HepG2 (cell line): ENCODE data around the gene ANKRD55. TPM values are rescaled to one million over a fixed set of nuclear protein-coding genes. Genes with fewer than 3 reads are reported as not detected.

Experiments
- ATAC-seq: fragments of 200-7000 bp; cut with Tn5 transposase; 3 replicates; pipeline ENCODE4 v1.9.1; 2020; ENCODE audit warnings: mild to moderate bottlenecking, moderate library complexity
- BruUV-seq: library from RNA; stranded (reverse); fragments of 400-500 nt; replicated peaks from 2 replicates; lab custom pipeline; 2021; lab: Mats Ljungman, UMichigan
- CTCF ChIA-PET: fragments of 300-600 bp; formaldehyde crosslinking; extraction: SDS; loops from one replicate; lab custom pipeline; 2021; ENCODE audit warnings: low total read pairs, inconsistent platforms, low intra/inter-chr PET ratio; lab: Yijun Ruan, JAX
- POLR2A ChIA-PET: fragments of 350-600 bp; sonication (Branson Sonifier 250); formaldehyde crosslinking; loops from one replicate; lab custom pipeline; 2020; ENCODE audit warnings: antibody characterized with exemption, inconsistent platforms; lab: Yijun Ruan, JAX
- DNase-seq: peaks from one replicate; pipeline ENCODE4 v3.0.0-alpha.2; 2015; ENCODE audit warnings: low spot score
- FAIRE-seq: peaks from 3 replicates; lab custom pipeline; 2011; peaks lifted over from hg19 to GRCh38; lab: Jason Lieb, UNC
- H2AFZ ChIP-seq: one replicate; pipeline ENCODE4 v1.6.1; 2011; ENCODE audit warnings: low read length, inconsistent platforms
- H3K27ac ChIP-seq: fragments of 300-600 bp; 3 replicates; pipeline ENCODE4 v1.8.0; 2011; ENCODE audit warnings: mixed run types, mild to moderate bottlenecking, mixed read lengths, low read length, inconsistent platforms; ENCODE audit not compliant: insufficient read depth; ENCODE audit errors: extremely low read length
- H3K27me3 ChIP-seq, 2 experiments: fragments of 200-600 bp in 1 of 2; 2 replicates in 1 of 2; 3 replicates in 1 of 2; pipeline versions ENCODE4 v1.6.0 to v1.8.0; 2011; ENCODE audit warnings: low read length in 2 of 2, mild to moderate bottlenecking in 2 of 2, moderate library complexity in 2 of 2, inconsistent platforms in 1 of 2; ENCODE audit not compliant: insufficient read depth in 2 of 2, control insufficient read depth in 1 of 2
- H3K36me3 ChIP-seq, 2 experiments: fragments of 200-600 bp in 1 of 2; replicated peaks in 1 of 2; 2 replicates in 1 of 2; 3 replicates in 1 of 2; pipeline versions ENCODE4 v1.5.1 to v1.8.0; 2011; ENCODE audit warnings: low read length in 2 of 2, inconsistent platforms in 1 of 2; ENCODE audit not compliant: insufficient read depth in 2 of 2, control insufficient read depth in 1 of 2
- H3K4me1 ChIP-seq: 2 replicates; pipeline ENCODE4 v1.5.1; 2012; ENCODE audit warnings: low read length, inconsistent platforms; ENCODE audit not compliant: insufficient read depth
- H3K4me2 ChIP-seq: 2 replicates; pipeline ENCODE4 v1.6.0; 2011; ENCODE audit warnings: low read depth, low read length, inconsistent platforms
- H3K4me3 ChIP-seq, 3 experiments: fragments of 200-600 bp in 1 of 3; sonication (generic), shearing (Covaris generic) in 1 of 3; replicated peaks in 1 of 3; 2 replicates each; pipeline ENCODE4 v1.5.1; 2011 to 2016; ENCODE audit warnings: low read length in 3 of 3, inconsistent platforms in 2 of 3, low read depth in 2 of 3, mild to moderate bottlenecking in 2 of 3, control low read depth in 1 of 3, mixed read lengths in 1 of 3; ENCODE audit not compliant: insufficient read depth in 1 of 3
- H3K79me2 ChIP-seq: one replicate; pipeline ENCODE4 v1.6.1; 2011; ENCODE audit warnings: low read length, inconsistent platforms; ENCODE audit not compliant: insufficient read depth
- H3K9ac ChIP-seq: 2 replicates; pipeline ENCODE4 v1.6.0; 2011; ENCODE audit warnings: mild to moderate bottlenecking, low read depth, low read length, inconsistent platforms; ENCODE audit not compliant: insufficient read depth
- H3K9me3 ChIP-seq: 2 replicates; pipeline ENCODE4 v1.5.1; 2012; ENCODE audit warnings: mild to moderate bottlenecking, low read length
- H4K20me1 ChIP-seq: 2 replicates; pipeline ENCODE4 v1.6.0; 2011; ENCODE audit warnings: inconsistent platforms, mild to moderate bottlenecking, low read length, moderate library complexity; ENCODE audit not compliant: insufficient read depth
- ATF4 ChIP-seq, 2 experiments: fragments of 450-650 bp in 1 of 2; sonication (generic) in 1 of 2; formaldehyde crosslinking; IDR thresholded peaks; 2 replicates each; pipeline versions ENCODE4 v1.5.0 to v1.8.0; 2020 to 2022; ENCODE audit warnings: mild to moderate bottlenecking in 1 of 2, missing genetic modification reagents in 1 of 2
- ZNF788 ChIP-seq: sonication (generic); formaldehyde crosslinking; IDR thresholded peaks from 2 replicates; pipeline ENCODE4 v1.5.0; 2020; ENCODE audit warnings: mild to moderate bottlenecking, missing genetic modification reagents, borderline replicate concordance
- ZNF841 ChIP-seq: sonication (generic); formaldehyde crosslinking; IDR thresholded peaks from 2 replicates; pipeline ENCODE4 v1.8.1; 2023; ENCODE audit warnings: missing genetic modification reagents, borderline replicate concordance
- WGBS: methylation state at CpG from one replicate; pipeline ENCODE4 v1.1.6; 2017; ENCODE audit warnings: low lambda C conversion rate; 5-methylcytosine and 5-hydroxymethylcytosine counted together
- in situ Hi-C: cut with HindIII; loops from 2 replicates; pipeline ENCODE4 v1.10.0; 2017; ENCODE audit warnings: low pct_unique_long_range_greater_than_20kb; ENCODE audit not compliant: extremely low pct_ligation_motif_present
- intact Hi-C: fragments of 100-400 bp; cut with micrococcal nuclease; formaldehyde crosslinking; loops from one replicate; pipeline ENCODE4 v1.10.0; 2022; ENCODE audit not compliant: unreplicated experiment
- polyA plus RNA-seq, 8 experiments: library from polyadenylated mRNA; depleted of rRNA in 3 of 8; stranded (reverse) in 7 of 8; unstranded in 1 of 8; fragments of >200 nt; fragmentation: Illumina TruSeq in 4 of 8; extraction: Trizol in 4 of 8; gene quantifications; 2 replicates each; pipeline versions ENCODE4 v1.2.1 to v1.2.3, GENCODE V29; 2011 to 2016; ENCODE audit warnings: low read depth in 4 of 8, missing spikeins in 1 of 8, mixed read lengths in 1 of 8; ENCODE audit not compliant: insufficient read depth in 1 of 8
- total RNA-seq, 5 experiments: library from RNA; depleted of rRNA; stranded (reverse); fragments of >200 nt; fragmentation: Illumina TruSeq; extraction: Trizol; gene quantifications; 2 replicates each; pipeline ENCODE4 v1.2.3, GENCODE V29; 2016; ENCODE audit warnings: low read depth in 1 of 5
- TF ChIP-seq, protein P1 (sequence below): sonication (generic); formaldehyde crosslinking; IDR thresholded peaks from 2 replicates; pipeline ENCODE4 v1.4.0; 2020; ENCODE audit warnings: missing genetic modification reagents
- TF ChIP-seq, protein P2 (sequence below): sonication (generic); formaldehyde crosslinking; IDR thresholded peaks from 2 replicates; pipeline ENCODE4 v1.4.0; 2020; ENCODE audit warnings: missing genetic modification reagents

ANKRD55 gene
- total and polyA plus RNA-seq, 2 of the 13 experiments (the other 11 are each of a cell fraction or from before 2014, with no cell fraction given): 0.11 to 0.28 TPM

DNA sequence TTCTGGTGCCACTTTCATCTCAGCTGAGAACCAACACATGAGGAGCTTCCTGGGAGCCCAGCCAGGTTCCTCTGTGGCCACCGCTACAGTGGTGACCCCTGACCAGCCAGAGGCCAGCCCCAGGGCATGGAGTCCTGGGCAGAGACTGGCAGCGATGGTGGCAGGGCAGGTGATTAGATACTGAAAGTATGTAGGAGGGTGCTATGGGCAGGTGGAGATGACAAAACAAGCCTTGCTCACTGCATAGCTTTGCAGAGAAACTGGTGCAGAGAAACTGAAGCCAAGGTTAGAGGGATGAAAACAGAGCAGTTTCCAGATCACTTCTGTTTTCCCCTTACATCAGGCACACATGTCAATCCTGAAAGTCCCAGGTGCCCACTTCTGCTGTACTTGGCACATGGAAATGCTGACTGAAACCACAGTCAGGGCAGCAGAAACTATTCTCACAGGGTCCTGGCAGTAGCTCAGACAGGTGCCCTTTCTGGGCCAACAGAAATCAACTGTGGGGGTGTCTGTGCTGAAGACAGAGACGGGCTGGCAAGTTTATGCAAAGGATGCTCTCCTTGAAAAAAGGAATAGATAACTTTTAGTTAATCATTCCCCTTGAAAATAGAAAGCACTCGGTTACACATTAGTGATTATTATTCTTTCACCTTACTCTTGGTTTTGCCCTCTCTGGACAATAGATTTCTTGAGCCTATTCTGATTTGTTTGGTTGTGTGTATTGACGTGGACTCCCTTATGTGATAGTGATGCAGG, 90.3 kb downstream of the ANKRD55 start (continued):
- TF ChIP-seq, protein P1, sequence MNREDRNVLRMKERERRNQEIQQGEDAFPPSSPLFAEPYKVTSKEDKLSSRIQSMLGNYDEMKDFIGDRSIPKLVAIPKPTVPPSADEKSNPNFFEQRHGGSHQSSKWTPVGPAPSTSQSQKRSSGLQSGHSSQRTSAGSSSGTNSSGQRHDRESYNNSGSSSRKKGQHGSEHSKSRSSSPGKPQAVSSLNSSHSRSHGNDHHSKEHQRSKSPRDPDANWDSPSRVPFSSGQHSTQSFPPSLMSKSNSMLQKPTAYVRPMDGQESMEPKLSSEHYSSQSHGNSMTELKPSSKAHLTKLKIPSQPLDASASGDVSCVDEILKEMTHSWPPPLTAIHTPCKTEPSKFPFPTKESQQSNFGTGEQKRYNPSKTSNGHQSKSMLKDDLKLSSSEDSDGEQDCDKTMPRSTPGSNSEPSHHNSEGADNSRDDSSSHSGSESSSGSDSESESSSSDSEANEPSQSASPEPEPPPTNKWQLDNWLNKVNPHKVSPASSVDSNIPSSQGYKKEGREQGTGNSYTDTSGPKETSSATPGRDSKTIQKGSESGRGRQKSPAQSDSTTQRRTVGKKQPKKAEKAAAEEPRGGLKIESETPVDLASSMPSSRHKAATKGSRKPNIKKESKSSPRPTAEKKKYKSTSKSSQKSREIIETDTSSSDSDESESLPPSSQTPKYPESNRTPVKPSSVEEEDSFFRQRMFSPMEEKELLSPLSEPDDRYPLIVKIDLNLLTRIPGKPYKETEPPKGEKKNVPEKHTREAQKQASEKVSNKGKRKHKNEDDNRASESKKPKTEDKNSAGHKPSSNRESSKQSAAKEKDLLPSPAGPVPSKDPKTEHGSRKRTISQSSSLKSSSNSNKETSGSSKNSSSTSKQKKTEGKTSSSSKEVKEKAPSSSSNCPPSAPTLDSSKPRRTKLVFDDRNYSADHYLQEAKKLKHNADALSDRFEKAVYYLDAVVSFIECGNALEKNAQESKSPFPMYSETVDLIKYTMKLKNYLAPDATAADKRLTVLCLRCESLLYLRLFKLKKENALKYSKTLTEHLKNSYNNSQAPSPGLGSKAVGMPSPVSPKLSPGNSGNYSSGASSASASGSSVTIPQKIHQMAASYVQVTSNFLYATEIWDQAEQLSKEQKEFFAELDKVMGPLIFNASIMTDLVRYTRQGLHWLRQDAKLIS (CRISPR knock-in tag): no peak

- no peak for ATAC-seq
- no peak overlapping the region for H2AFZ ChIP-seq
- H3K27me3 ChIP-seq: no peaks in the 10 kb centered on the region; a peak in 1 of 5 replicates
- no peak overlapping the region for H3K4me3 ChIP-seq
- no peak for FAIRE-seq
- in situ Hi-C loops (no loop called here), intact Hi-C loops (no loop called here)
- no peak overlapping the region for H3K9ac ChIP-seq
- no peaks in the 10 kb centered on the region for H3K9me3 ChIP-seq
- H3K36me3 ChIP-seq: no peaks in the 10 kb centered on the region
- H4K20me1 ChIP-seq: no peaks in the 10 kb centered on the region
- no peaks in the 10 kb centered on the region for H3K79me2 ChIP-seq
- 90% methylated on average over 6 of the region's 6 CpGs for WGBS
- no TSS peak for BruUV-seq
- H3K27ac ChIP-seq: no peak overlapping the region
- H3K4me1 ChIP-seq: peaks cover 48% of the 10 kb centered on the region
- ChIA-PET CTCF (no interaction called here), POLR2A (interaction anchor here (0.7 to 1.2 kb wide), 2 partner anchors 19 to 147 kb away, joined by 3 read pairs; partner anchors contain the start of gene IL6ST)
- TF ChIP-seq, protein P2, sequence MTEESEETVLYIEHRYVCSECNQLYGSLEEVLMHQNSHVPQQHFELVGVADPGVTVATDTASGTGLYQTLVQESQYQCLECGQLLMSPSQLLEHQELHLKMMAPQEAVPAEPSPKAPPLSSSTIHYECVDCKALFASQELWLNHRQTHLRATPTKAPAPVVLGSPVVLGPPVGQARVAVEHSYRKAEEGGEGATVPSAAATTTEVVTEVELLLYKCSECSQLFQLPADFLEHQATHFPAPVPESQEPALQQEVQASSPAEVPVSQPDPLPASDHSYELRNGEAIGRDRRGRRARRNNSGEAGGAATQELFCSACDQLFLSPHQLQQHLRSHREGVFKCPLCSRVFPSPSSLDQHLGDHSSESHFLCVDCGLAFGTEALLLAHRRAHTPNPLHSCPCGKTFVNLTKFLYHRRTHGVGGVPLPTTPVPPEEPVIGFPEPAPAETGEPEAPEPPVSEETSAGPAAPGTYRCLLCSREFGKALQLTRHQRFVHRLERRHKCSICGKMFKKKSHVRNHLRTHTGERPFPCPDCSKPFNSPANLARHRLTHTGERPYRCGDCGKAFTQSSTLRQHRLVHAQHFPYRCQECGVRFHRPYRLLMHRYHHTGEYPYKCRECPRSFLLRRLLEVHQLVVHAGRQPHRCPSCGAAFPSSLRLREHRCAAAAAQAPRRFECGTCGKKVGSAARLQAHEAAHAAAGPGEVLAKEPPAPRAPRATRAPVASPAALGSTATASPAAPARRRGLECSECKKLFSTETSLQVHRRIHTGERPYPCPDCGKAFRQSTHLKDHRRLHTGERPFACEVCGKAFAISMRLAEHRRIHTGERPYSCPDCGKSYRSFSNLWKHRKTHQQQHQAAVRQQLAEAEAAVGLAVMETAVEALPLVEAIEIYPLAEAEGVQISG (CRISPR knock-in tag): 0 out of 2 replicates have a peak, but pooled peaks have one; percentile 23
- no peak for TF ChIP-seq ZNF788 (CRISPR knock-in tag)
- no peak for TF ChIP-seq ATF4 (CRISPR knock-in tag; IDR thresholded peaks at IDR 0.05)
- no peak for TF ChIP-seq ZNF841 (CRISPR knock-in tag)
- no peak overlapping the region for H3K4me2 ChIP-seq
- no peak for DNase-seq
Measured at GRCh38 chr5:56142233-56142613, 90.9 kb downstream of the ANKRD55 start.
